GM23338 (cell line): ENCODE data around the gene CYSRT1. TPM values are rescaled to one million over a fixed set of nuclear protein-coding genes. Genes with fewer than 3 reads are reported as not detected.

ENCODE experiments used
- ATAC-seq: fragments of 200-7000 bp; cut with Tn5 transposase; 3 replicates; pipeline ENCODE4 v1.9.1; 2020
- DNase-seq: peaks from one replicate; pipeline ENCODE4 v3.0.0-alpha.2; 2015; ENCODE audit warnings: low spot score
- H2AFZ ChIP-seq: fragments of 200-600 bp; sonication (generic); 2 replicates; pipeline ENCODE4 v1.8.0; 2016; ENCODE audit warnings: antibody characterized with exemption, mild to moderate bottlenecking, moderate library complexity
- H3F3A ChIP-seq: fragments of 200-600 bp; sonication (generic); replicated peaks from 2 replicates; pipeline ENCODE4 v1.8.0; 2017; ENCODE audit warnings: antibody characterized with exemption, mixed run types, low read depth
- H3K27ac ChIP-seq: fragments of 200-600 bp; sonication (generic); 2 replicates; pipeline ENCODE4 v1.6.1; 2016; ENCODE audit warnings: low read depth
- H3K27me3 ChIP-seq: fragments of 200-600 bp; sonication (generic); 2 replicates; pipeline ENCODE4 v1.8.0; 2016; ENCODE audit warnings: mild to moderate bottlenecking, mixed run types, moderate library complexity; ENCODE audit not compliant: insufficient read depth
- H3K36me3 ChIP-seq: fragments of 200-600 bp; sonication (generic); 2 replicates; pipeline ENCODE4 v1.8.0; 2016; ENCODE audit warnings: mild to moderate bottlenecking; ENCODE audit not compliant: insufficient read depth
- H3K4me1 ChIP-seq: fragments of 200-600 bp; sonication (generic); 2 replicates; pipeline ENCODE4 v1.8.0; 2016; ENCODE audit warnings: mild to moderate bottlenecking, moderate library complexity; ENCODE audit not compliant: insufficient read depth
- H3K4me2 ChIP-seq: fragments of 200-600 bp; sonication (generic); 2 replicates; pipeline ENCODE4 v1.7.1; 2017; ENCODE audit warnings: mixed run types
- H3K4me3 ChIP-seq: fragments of 200-600 bp; sonication (generic); 2 replicates; pipeline ENCODE4 v1.6.1; 2016; ENCODE audit warnings: mixed run types
- H3K79me2 ChIP-seq: fragments of 200-600 bp; sonication (generic); replicated peaks from 2 replicates; pipeline ENCODE4 v1.8.0; 2017; ENCODE audit warnings: mild to moderate bottlenecking; ENCODE audit not compliant: insufficient read depth
- H3K9me2 ChIP-seq: fragments of 200-600 bp; sonication (generic); 2 replicates; pipeline ENCODE4 v1.8.0; 2017; ENCODE audit not compliant: insufficient read depth
- H4K20me1 ChIP-seq: fragments of 200-600 bp; sonication (generic); replicated peaks from 2 replicates; pipeline ENCODE4 v1.8.0; 2017; ENCODE audit warnings: mild to moderate bottlenecking; ENCODE audit not compliant: insufficient read depth
- H3K27ac Mint-ChIP-seq: 2 replicates; pipeline ENCODE4 v1.8.0; 2020; ENCODE audit warnings: inconsistent platforms, mild to moderate bottlenecking, moderate library complexity, mixed read lengths
- H3K27me3 Mint-ChIP-seq: 3 replicates; pipeline ENCODE4 v1.8.0; 2022; ENCODE audit warnings: low read depth, mild to moderate bottlenecking, moderate library complexity, mixed read lengths, inconsistent platforms; ENCODE audit not compliant: insufficient read depth, poor library complexity
- H3K36me3 Mint-ChIP-seq: 3 replicates; pipeline ENCODE4 v1.8.0; 2021; ENCODE audit warnings: low read depth, mild to moderate bottlenecking, inconsistent platforms, moderate library complexity, mixed read lengths
- H3K4me1 Mint-ChIP-seq: 3 replicates; pipeline ENCODE4 v1.8.0; 2020; ENCODE audit warnings: mild to moderate bottlenecking, inconsistent platforms, mixed read lengths
- H3K4me3 Mint-ChIP-seq: 3 replicates; pipeline ENCODE4 v1.8.0; 2021; ENCODE audit warnings: moderate library complexity, mild to moderate bottlenecking, inconsistent platforms, mixed read lengths
- H3K9me3 Mint-ChIP-seq: 3 replicates; pipeline ENCODE4 v1.8.0; 2020; ENCODE audit warnings: moderate library complexity, mild to moderate bottlenecking, inconsistent platforms, mixed read lengths
- CREB1 ChIP-seq: fragments of 250-450 bp; sonication (Bioruptor Pico); IDR thresholded peaks from 2 replicates; pipeline ENCODE4 v1.5.0; 2020; ENCODE audit warnings: low read depth, mild to moderate bottlenecking, moderate library complexity
- EZH2 ChIP-seq: fragments of 200-600 bp; sonication (generic); IDR thresholded peaks from one replicate; pipeline ENCODE4 v1.8.0; 2017; ENCODE audit warnings: antibody characterized with exemption, mild to moderate bottlenecking, low read depth; ENCODE audit not compliant: unreplicated experiment
- EZH2phosphoT487 ChIP-seq: fragments of 200-600 bp; sonication (generic); IDR thresholded peaks from one replicate; pipeline ENCODE4 v1.8.1; 2018; ENCODE audit warnings: antibody characterized with exemption; ENCODE audit not compliant: unreplicated experiment
- JUNB ChIP-seq: IDR thresholded peaks from one replicate; pipeline ENCODE4 v1.6.1; 2016; ENCODE audit warnings: antibody characterized with exemption; ENCODE audit not compliant: unreplicated experiment
- ZNF331 ChIP-seq: fragments of 250-450 bp; sonication (Bioruptor Pico); IDR thresholded peaks from 2 replicates; pipeline ENCODE4 v1.5.0; 2020; ENCODE audit warnings: low read depth, mild to moderate bottlenecking, moderate library complexity
- ZNF462 ChIP-seq: fragments of 250-450 bp; sonication (Bioruptor Pico); IDR thresholded peaks from 2 replicates; pipeline ENCODE4 v1.5.0; 2020; ENCODE audit warnings: mild to moderate bottlenecking, moderate library complexity
- polyA plus RNA-seq: library from polyadenylated mRNA; unstranded; fragments of >200 nt; fragmentation: Nextera tagmentation; extraction: Ambion mirVana; gene quantifications from 2 replicates; pipeline ENCODE4 v1.2.1, GENCODE V29; 2016
- total RNA-seq: library from RNA; depleted of rRNA; stranded (reverse); fragments of >200 nt; shearing (Covaris generic); gene quantifications from 2 replicates; pipeline ENCODE4 v1.2.3, GENCODE V29; 2014
- TF ChIP-seq, protein P1 (sequence below): IDR thresholded peaks from one replicate; pipeline ENCODE4 v1.6.1; 2018; ENCODE audit warnings: antibody characterized with exemption; ENCODE audit not compliant: unreplicated experiment

CYSRT1 gene
- total and polyA plus RNA-seq, 2 experiments from 2014 or later: 2.0 to 3.2 TPM

DNA sequence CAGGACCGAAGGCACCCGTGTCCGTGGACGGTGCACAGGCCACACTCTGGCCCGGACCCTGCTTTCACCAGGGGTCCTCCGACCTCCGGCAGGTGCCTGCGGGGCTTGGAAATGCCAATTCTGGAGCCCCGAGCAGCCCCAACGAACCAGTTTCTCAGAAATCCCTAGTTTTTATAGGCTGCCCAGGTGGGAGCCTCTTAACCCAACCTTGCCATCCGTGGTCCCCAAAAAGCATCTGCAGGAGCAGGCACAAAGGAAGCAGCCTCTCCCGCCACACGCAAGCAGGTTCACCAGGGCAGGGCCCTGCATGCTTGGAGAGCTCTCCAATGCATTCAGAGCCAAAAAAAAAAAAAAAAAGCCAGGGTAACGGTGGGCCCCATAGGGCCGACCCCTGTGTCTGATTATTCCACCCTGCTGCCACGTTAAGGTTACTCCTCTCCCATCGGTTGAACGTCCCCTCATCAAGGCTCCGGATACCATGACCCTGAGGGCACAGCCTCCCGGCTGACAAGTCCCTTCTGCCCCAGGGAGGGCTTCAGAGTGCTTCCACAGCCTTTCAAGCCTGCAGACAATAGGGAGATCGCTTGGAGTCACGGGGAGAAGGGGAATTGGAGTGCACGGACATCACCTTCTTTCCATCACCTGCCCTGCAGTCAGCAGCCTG is 23.6 kb upstream of the CYSRT1 start:
- DNase-seq: peak; percentile 31
- peak overlapping the region; percentile 72; the same call in 1 of the 2 replicates for H3K27ac ChIP-seq
- H3K79me2 ChIP-seq: peaks cover 71% of the 10 kb centered on the region

DNA sequence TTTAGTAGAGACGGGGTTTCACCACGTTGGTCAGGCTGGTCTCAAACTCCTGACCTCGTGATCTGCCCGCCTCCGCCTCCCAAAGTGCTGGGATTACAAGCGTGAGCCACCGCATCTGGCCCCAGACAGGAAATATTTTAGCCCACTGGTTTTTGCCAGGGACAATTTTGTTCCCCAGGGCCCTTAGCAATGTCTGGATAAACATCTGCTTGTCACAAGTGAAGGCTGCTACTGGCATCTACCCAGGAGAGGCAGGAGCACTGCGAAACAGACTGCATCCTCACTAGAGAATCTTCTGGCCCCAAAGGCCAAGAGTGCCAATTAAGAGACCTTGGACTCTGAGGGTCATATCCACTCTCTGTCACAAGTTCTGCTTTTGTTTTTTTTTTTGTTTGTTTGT is 22.0 kb upstream of the CYSRT1 start:
- Mint-ChIP-seq H3K27me3 (peaks cover 22% of the 10 kb centered on the region), H3K27ac (no peak overlapping the region)
- TF ChIP-seq EZH2 (no peak), JUNB (no peak), CREB1 (CRISPR knock-in tag) (no peak), ZNF331 (CRISPR knock-in tag) (no peak), EZH2phosphoT487 (no peak), ZNF462 (no peak)

More for the DNA sequence above, 23.6 kb upstream of the CYSRT1 start:
- peak overlapping the region; percentile 89 for H3K4me2 ChIP-seq
- peak overlapping the region; percentile 52; the same call in 1 of the 2 replicates for H2AFZ ChIP-seq
- Mint-ChIP-seq H3K27me3 (peaks cover 17% of the 10 kb centered on the region), H3K4me3 (peak overlapping the region; percentile 77), H3K27ac (peak overlapping the region; percentile 86), H3K9me3 (no peaks in the 10 kb centered on the region), H3K4me1 (peaks cover 27% of the 10 kb centered on the region), H3K36me3 (no peaks in the 10 kb centered on the region; the same call in 2 of the 3 replicates)
- H3K4me1 ChIP-seq: peaks cover 24% of the 10 kb centered on the region
- H3F3A ChIP-seq: peaks cover 16% of the 10 kb centered on the region; the same call in 1 of the 2 replicates
- TF ChIP-seq, protein P1, sequence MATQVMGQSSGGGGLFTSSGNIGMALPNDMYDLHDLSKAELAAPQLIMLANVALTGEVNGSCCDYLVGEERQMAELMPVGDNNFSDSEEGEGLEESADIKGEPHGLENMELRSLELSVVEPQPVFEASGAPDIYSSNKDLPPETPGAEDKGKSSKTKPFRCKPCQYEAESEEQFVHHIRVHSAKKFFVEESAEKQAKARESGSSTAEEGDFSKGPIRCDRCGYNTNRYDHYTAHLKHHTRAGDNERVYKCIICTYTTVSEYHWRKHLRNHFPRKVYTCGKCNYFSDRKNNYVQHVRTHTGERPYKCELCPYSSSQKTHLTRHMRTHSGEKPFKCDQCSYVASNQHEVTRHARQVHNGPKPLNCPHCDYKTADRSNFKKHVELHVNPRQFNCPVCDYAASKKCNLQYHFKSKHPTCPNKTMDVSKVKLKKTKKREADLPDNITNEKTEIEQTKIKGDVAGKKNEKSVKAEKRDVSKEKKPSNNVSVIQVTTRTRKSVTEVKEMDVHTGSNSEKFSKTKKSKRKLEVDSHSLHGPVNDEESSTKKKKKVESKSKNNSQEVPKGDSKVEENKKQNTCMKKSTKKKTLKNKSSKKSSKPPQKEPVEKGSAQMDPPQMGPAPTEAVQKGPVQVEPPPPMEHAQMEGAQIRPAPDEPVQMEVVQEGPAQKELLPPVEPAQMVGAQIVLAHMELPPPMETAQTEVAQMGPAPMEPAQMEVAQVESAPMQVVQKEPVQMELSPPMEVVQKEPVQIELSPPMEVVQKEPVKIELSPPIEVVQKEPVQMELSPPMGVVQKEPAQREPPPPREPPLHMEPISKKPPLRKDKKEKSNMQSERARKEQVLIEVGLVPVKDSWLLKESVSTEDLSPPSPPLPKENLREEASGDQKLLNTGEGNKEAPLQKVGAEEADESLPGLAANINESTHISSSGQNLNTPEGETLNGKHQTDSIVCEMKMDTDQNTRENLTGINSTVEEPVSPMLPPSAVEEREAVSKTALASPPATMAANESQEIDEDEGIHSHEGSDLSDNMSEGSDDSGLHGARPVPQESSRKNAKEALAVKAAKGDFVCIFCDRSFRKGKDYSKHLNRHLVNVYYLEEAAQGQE: no peak
- peak overlapping the region; percentile 82 for H3K4me3 ChIP-seq
- ATAC-seq: peak; percentile 0; the same call in 1 of the 3 replicates
- H3K27me3 ChIP-seq: no peaks in the 10 kb centered on the region
- H3K9me2 ChIP-seq: no peaks in the 10 kb centered on the region
- no peaks in the 10 kb centered on the region for H3K36me3 ChIP-seq
- H4K20me1 ChIP-seq: peaks cover 9% of the 10 kb centered on the region

More for the DNA sequence above, 22.0 kb upstream of the CYSRT1 start:
- ATAC-seq (no peak), DNase-seq (no peak)
- Mint-ChIP-seq H3K9me3 (no peaks in the 10 kb centered on the region), H3K4me1 (peaks cover 39% of the 10 kb centered on the region), H3K4me3 (no peak overlapping the region), H3K36me3 (peaks cover 15% of the 10 kb centered on the region)
- H3K27ac ChIP-seq: no peak overlapping the region
- no peak overlapping the region for H3K4me2 ChIP-seq
- H4K20me1 ChIP-seq: peaks cover 14% of the 10 kb centered on the region
- H3K9me2 ChIP-seq: no peaks in the 10 kb centered on the region
- H3K36me3 ChIP-seq: no peaks in the 10 kb centered on the region
- H3F3A ChIP-seq: peaks cover 21% of the 10 kb centered on the region; the same call in 1 of the 2 replicates
- H3K27me3 ChIP-seq: no peaks in the 10 kb centered on the region
- no peak overlapping the region for H2AFZ ChIP-seq
- no peak overlapping the region for H3K4me3 ChIP-seq
- peaks cover 60% of the 10 kb centered on the region for H3K79me2 ChIP-seq
- H3K4me1 ChIP-seq: peaks cover 30% of the 10 kb centered on the region
